ENCODE data around the gene LIPA.

GRCh38 chr10:89217057-89217990 is 34.3 kb downstream of the LIPA start:
- TF ChIP-seq POLR2A (IDR thresholded peaks at IDR 0.05; ENCODE audit: low read depth, low read length) (no peak), CTCF (conservative IDR thresholded peaks at IDR 0.05; ENCODE audit: low read depth, low read length) (peak; percentile 78), MAZ (IDR thresholded peaks at IDR 0.05; ENCODE audit: borderline replicate concordance, low read depth, low read length) (no peak), USF2 (IDR thresholded peaks at IDR 0.05; ENCODE audit: low read depth, low read length) (no peak), RAD21 (IDR thresholded peaks at IDR 0.05; ENCODE audit: low read length) (peak; percentile 69)

All from IMR-90 (cell line).